SH-SY5Y (cell line): Measurements from ENCODE around the gene ATP5ME.

Experiments
- GATA2 ChIP-seq: IDR thresholded peaks from 2 replicates; pipeline ENCODE4 v1.6.1; 2011; ENCODE audit warnings: mild to moderate bottlenecking, low read depth, low read length
- GATA3 ChIP-seq: IDR thresholded peaks from 2 replicates; pipeline ENCODE4 v1.6.1; 2011; ENCODE audit warnings: low read depth, mild to moderate bottlenecking, low read length, moderate library complexity

- TF ChIP-seq GATA3 (no peak), GATA2 (no peak)
Measured at GRCh38 chr4:707929-708630, 34.0 kb upstream of the ATP5ME start.
